Stomach (tissue), 9 donors: ENCODE results near the gene TFF3. TPM values are rescaled to one million over a fixed set of nuclear protein-coding genes. Genes with fewer than 3 reads are reported as not detected.
"Not testable (repeated sequence)": the region's sequence is repeated elsewhere in the genome, so short reads cannot be mapped to it uniquely, and the experiment has no call there.

Experiments used
- DNase-seq, 2 donors: peaks; one replicate each; pipeline versions ENCODE4 v3.0.0 to v3.0.0-alpha.2; 2013 to 2019
- H3K27ac ChIP-seq, 5 donors: fragments of 200-600 bp in 4 of 5; sonication (generic) in 4 of 5; one replicate each; pipeline ENCODE4 v1.5.1; 2013 to 2019; ENCODE audit warnings: mild to moderate bottlenecking in 1 of 5, moderate library complexity in 1 of 5
- H3K27me3 ChIP-seq, 3 donors: fragments of 200-600 bp; sonication (generic); one replicate each; pipeline ENCODE4 v1.5.1; 2017 to 2019; ENCODE audit warnings: mixed run types in 1 of 3
- H3K36me3 ChIP-seq, 4 donors: fragments of 200-600 bp; sonication (generic); 1 replicate in 3 of 4; 2 replicates in 1 of 4; pipeline ENCODE4 v1.5.1; 2016 to 2019
- H3K4me1 ChIP-seq, 4 donors: fragments of 200-600 bp; sonication (generic); one replicate each; pipeline ENCODE4 v1.5.1; 2016 to 2019
- H3K4me3 ChIP-seq, 4 donors: fragments of 200-600 bp; sonication (generic) in 3 of 4; one replicate each; pipeline ENCODE4 v1.5.1; 2016 to 2019; ENCODE audit warnings: mild to moderate bottlenecking in 1 of 4
- H3K9me3 ChIP-seq, 4 donors: fragments of 200-600 bp; sonication (generic); one replicate each; pipeline ENCODE4 v1.5.1; 2016 to 2019
- EP300 ChIP-seq: sonication (generic); formaldehyde crosslinking; IDR thresholded peaks from one replicate; pipeline ENCODE4 v1.6.1; 2017; ENCODE audit warnings: antibody characterized with exemption
- POLR2A ChIP-seq, 4 donors: fragments of 450-650 bp; IDR thresholded peaks; one replicate each; pipeline ENCODE4 v1.6.1; 2016; ENCODE audit warnings: antibody characterized with exemption in 4 of 4, control low read depth in 2 of 4, mild to moderate bottlenecking in 1 of 4, moderate library complexity in 1 of 4
- POLR2AphosphoS5 ChIP-seq, 3 donors: sonication (generic); formaldehyde crosslinking; IDR thresholded peaks; one replicate each; pipeline ENCODE4 v1.6.1; 2016; ENCODE audit warnings: antibody characterized with exemption in 3 of 3
- WGBS, 5 donors: extraction: QIAGEN DNeasy Blood & Tissue Kit in 3 of 5; methylation state at CpG; one replicate each; pipeline versions ENCODE4 v1.1.5 to v1.1.7; 2013 to 2018; 5-methylcytosine and 5-hydroxymethylcytosine counted together
- intact Hi-C: fragments of 100-400 bp; cut with DNase I; formaldehyde crosslinking; loops from one replicate; pipeline ENCODE4 v1.15.1; 2023; ENCODE audit warnings: low total_unique reads
- polyA plus RNA-seq, 3 donors: library from polyadenylated mRNA; stranded (reverse); fragments of 200-250 nt; gene quantifications; one replicate each; pipeline ENCODE4 v1.2.3, GENCODE V29; 2013
- total RNA-seq, 5 donors: library from RNA; depleted of rRNA; stranded (reverse); fragments of >200 nt; gene quantifications; one replicate each; pipeline versions ENCODE4 v1.1.0 to v1.2.3, GENCODE V29; 2014 to 2016
- TF ChIP-seq, protein P1 (sequence below), 7 experiments: fragments of 450-650 bp in 4 of 7; fragments of 200-600 bp in 3 of 7; sonication (generic) in 3 of 7; IDR thresholded peaks; one replicate each; pipeline ENCODE4 v1.5.1; 2016 to 2019; ENCODE audit warnings: antibody characterized with exemption in 7 of 7, control low read depth in 2 of 7, mild to moderate bottlenecking in 1 of 7
- donor health status: healthy with polysubstance abuse.
- donor health status: Bipolar disorder and iron deficiency.
- donor health status: healthy.

TFF3 gene
- total and polyA plus RNA-seq, 8 donors, result 2.0 to 488 (median 27.3) TPM

DNA sequence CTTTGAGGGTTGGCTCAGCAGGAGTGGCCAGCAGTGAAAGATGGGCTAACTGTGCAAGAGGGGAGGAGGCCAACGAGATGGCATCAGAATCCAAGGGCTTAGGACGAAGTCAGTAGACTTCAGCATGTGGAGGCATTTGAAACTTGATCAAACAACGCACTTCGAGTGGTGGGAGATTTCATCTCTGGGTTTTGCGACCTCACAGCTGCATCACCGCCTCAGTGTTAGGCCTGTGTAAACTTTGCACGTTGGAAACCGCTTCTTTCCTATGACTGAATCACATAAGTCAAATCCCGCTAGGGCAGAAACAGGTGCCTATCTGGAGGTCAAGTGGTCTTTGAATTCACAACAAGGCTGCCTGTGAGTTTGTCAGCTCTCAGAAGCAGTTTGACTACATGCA lies 17.8 kb downstream of the TFF3 start:
- H3K36me3 ChIP-seq, result peaks cover 0 to 51% (median 46%) of the 10 kb centered on the region in 4 donors
- TF ChIP-seq, protein P1, sequence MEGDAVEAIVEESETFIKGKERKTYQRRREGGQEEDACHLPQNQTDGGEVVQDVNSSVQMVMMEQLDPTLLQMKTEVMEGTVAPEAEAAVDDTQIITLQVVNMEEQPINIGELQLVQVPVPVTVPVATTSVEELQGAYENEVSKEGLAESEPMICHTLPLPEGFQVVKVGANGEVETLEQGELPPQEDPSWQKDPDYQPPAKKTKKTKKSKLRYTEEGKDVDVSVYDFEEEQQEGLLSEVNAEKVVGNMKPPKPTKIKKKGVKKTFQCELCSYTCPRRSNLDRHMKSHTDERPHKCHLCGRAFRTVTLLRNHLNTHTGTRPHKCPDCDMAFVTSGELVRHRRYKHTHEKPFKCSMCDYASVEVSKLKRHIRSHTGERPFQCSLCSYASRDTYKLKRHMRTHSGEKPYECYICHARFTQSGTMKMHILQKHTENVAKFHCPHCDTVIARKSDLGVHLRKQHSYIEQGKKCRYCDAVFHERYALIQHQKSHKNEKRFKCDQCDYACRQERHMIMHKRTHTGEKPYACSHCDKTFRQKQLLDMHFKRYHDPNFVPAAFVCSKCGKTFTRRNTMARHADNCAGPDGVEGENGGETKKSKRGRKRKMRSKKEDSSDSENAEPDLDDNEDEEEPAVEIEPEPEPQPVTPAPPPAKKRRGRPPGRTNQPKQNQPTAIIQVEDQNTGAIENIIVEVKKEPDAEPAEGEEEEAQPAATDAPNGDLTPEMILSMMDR (IDR thresholded peaks at IDR 0.05), result no peak
- no peak for TF ChIP-seq POLR2A (IDR thresholded peaks at IDR 0.05)
- H3K27ac ChIP-seq, result no peak overlapping the region
- H3K27me3 ChIP-seq, result no peaks in the 10 kb centered on the region
- H3K4me3 ChIP-seq, result no peak overlapping the region
- 77 to 82% (median 81%) methylated on average over 9 of the region's 9 CpGs for WGBS, 5 donors
- no peaks in the 10 kb centered on the region for H3K9me3 ChIP-seq
- peaks cover 0 to 4% (median 0%) of the 10 kb centered on the region in 4 donors for H3K4me1 ChIP-seq
- no peak for DNase-seq
- intact Hi-C loops, result no loop called here

DNA sequence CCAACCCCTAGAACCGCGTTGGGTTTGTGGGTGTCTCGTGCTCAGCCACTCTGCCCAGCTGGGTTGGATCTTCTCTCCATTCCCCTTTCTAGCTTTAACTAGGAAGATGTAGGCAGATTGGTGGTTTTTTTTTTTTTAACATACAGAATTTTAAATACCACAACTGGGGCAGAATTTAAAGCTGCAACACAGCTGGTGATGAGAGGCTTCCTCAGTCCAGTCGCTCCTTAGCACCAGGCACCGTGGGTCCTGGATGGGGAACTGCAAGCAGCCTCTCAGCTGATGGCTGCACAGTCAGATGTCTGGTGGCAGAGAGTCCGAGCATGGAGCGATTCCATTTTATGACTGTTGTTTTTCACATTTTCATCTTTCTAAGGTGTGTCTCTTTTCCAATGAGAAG lies 18.7 kb downstream of the TFF3 start:
- TF ChIP-seq, protein P1 (IDR thresholded peaks at IDR 0.05), result no peak
- Histone ChIP-seq H3K9me3 (no peaks in the 10 kb centered on the region), H3K27ac (no peak overlapping the region), H3K27me3 (no peaks in the 10 kb centered on the region), H3K4me1 (peaks cover 0 to 4% (median 0%) of the 10 kb centered on the region in 4 donors), H3K36me3 (peaks cover 0 to 60% (median 55%) of the 10 kb centered on the region in 4 donors), H3K4me3 (no peak overlapping the region)
- DNase-seq, result no peak
- WGBS, 5 donors, result 75 to 89% (median 87%) methylated on average over 7 of the region's 7 CpGs
- intact Hi-C loops, result no loop called here

DNA sequence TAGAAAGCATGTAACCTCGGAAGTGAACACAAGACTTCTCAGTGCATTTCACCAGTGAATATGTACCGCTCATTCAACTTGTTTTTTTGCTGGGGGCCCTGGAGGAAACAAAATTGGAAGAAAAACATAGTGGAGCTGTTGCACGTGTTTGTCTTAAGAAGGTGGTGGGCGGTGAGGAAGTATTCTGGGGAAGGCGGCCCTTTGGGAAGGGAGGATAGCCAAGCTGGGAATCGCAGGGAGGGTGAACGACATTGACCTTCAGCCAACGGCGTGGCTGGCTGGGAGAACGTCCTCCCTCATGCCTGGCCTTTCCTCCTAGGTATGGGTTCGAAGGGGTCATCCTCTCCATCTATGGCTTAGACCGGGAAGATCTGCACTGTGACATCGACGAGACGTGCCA lies 19.4 kb downstream of the TFF3 start:
- Histone ChIP-seq H3K4me3 (no peak overlapping the region), H3K27ac (no peak overlapping the region), H3K27me3 (no peaks in the 10 kb centered on the region), H3K9me3 (no peaks in the 10 kb centered on the region), H3K36me3 (peaks cover 0 to 66% (median 61%) of the 10 kb centered on the region in 4 donors), H3K4me1 (peaks cover 0 to 4% (median 0%) of the 10 kb centered on the region in 4 donors)
- intact Hi-C loops, result no loop called here
- DNase-seq, result no peak
- 81 to 89% (median 84%) methylated on average over 15 of the region's 15 CpGs for WGBS, 5 donors
- no peak for TF ChIP-seq POLR2AphosphoS5 (IDR thresholded peaks at IDR 0.05)

DNA sequence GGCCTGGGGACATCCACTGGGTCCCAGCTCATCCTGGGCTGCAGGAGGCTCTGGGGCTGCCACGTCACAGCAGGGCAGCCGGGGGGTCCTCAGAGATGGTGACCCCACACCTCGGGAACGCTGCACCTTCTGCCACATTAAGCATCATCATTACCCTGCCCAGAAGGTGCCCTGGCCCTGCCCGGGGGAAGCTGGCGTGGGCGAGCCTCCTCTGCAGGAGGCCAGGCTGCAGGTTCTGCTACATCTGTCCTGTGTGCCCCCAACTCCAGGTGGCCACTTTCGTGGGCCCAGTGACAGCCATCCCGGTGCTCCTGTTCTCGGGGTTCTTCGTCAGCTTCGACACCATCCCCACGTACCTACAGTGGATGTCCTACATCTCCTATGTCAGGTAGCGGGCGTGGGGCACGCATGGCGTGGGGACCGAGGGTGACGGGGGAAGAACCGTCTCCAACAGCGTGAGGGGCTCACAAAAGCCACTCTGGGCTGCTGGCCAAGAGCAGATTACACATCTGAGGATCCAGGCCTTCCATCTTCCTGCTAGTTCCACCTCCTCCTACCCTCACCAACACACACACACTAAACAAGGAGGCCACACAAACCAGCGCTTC lies 20.8 kb downstream of the TFF3 start:
- TF ChIP-seq POLR2A (IDR thresholded peaks at IDR 0.05) (no peak), POLR2AphosphoS5 (IDR thresholded peaks at IDR 0.05) (no peak), EP300 (no peak)
- TF ChIP-seq, protein P1 (IDR thresholded peaks at IDR 0.05), result no peak
- intact Hi-C loops, result no loop called here
- Histone ChIP-seq H3K4me3 (no peak overlapping the region), H3K27me3 (no peaks in the 10 kb centered on the region), H3K4me1 (no peaks in the 10 kb centered on the region), H3K9me3 (no peaks in the 10 kb centered on the region), H3K36me3 (peaks cover 0 to 81% (median 76%) of the 10 kb centered on the region in 4 donors), H3K27ac (no peak overlapping the region)
- DNase-seq, result no peak
- WGBS, 5 donors, result 85 to 94% (median 92%) methylated on average over 13 to 22 of the region's 22 CpGs

DNA sequence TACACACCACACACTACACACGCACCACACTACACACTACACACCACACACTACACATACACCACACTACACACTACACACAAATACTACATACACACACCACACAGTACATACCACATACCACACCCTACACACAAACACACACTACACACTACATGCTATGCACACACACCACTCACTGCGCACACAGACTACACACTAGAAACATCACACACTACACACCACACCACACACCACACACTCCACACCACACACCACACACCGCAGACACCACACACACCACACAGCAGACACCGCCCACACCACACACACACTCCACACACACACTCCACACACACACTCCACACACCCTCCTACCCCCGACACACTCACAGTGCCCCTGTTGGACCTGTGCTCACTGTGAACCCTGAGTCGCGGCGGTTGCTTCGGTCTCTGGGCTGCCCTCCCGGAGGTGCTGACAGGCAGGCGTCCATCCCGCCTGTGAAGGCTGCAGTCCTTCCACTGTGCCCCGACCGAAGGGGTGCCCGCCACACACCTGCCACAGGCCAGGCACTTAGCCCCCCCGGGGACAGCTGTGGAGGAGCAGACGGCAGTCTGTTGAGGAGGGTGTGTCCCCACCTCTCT lies 21.4 kb downstream of the TFF3 start:
- no peak overlapping the region for H3K4me3 ChIP-seq
- WGBS, 5 donors, result 91 to 100% (median 93%) methylated on average over 14 to 17 of the region's 17 CpGs
- TF ChIP-seq EP300 (no peak), POLR2AphosphoS5 (IDR thresholded peaks at IDR 0.05) (no peak), POLR2A (IDR thresholded peaks at IDR 0.05) (no peak)
- TF ChIP-seq, protein P1 (IDR thresholded peaks at IDR 0.05), result no peak
- H3K27me3 ChIP-seq, result no peaks in the 10 kb centered on the region
- no peak overlapping the region for H3K27ac ChIP-seq
- DNase-seq, result no peak
- no peaks in the 10 kb centered on the region for H3K4me1 ChIP-seq
- peaks cover 0 to 87% (median 82%) of the 10 kb centered on the region in 4 donors for H3K36me3 ChIP-seq
- H3K9me3 ChIP-seq, result no peaks in the 10 kb centered on the region
- intact Hi-C loops, result no loop called here

DNA sequence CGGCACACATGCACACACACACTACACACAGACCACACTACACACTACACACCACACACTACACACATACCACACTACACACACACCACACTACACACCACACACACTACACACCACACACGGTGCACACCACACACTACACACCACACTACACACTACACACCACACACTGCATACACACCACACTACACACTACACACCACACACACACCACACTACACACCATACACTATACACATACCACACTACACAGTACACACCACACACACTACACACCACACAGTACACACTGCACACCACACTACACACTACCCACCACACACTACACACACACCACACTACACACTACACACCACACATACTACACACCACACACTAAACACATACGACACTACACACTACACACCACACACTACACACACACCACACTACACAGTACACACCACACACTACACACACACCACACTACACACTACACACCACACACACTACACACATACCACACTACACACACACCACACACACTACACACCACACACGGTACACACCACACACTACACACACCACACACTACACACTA lies 22.6 kb downstream of the TFF3 start:
- H3K27me3 ChIP-seq, H3K4me3 ChIP-seq, H3K4me1 ChIP-seq, DNase-seq, intact Hi-C loops, H3K9me3 ChIP-seq, H3K27ac ChIP-seq: not testable (repeated sequence)
- peaks cover 0 to 98% (median 90%) of the 10 kb centered on the region in 4 donors for H3K36me3 ChIP-seq
- WGBS, 5 donors, result 92 to 98% (median 96%) methylated on average over 3 to 4 of the region's 4 CpGs
